GM13977 (cell line): ENCODE measurements around the gene P4HB.
"Not testable (repeated sequence)": the region's sequence is repeated elsewhere in the genome, so short reads cannot be mapped to it uniquely, and the experiment has no call there.

Experiments used
- DNase-seq: peaks from one replicate; pipeline ENCODE4 v3.0.0; 2012; ENCODE audit warnings: low spot score
- CTCF ChIP-seq: IDR thresholded peaks from 2 replicates; pipeline ENCODE4 v1.5.1; 2012; ENCODE audit warnings: mild to moderate bottlenecking, control low read depth; ENCODE audit not compliant: insufficient read depth; ENCODE audit errors: extremely low read depth, missing control alignments
- in situ Hi-C: fragments of 300-500 bp; cut with MboI; formaldehyde crosslinking; loops from one replicate; pipeline ENCODE4 v1.12.0; 2022; ENCODE audit warnings: low sequenced_read_pairs, low pct_unique_long_range_greater_than_20kb, mixed read lengths, inconsistent platforms; ENCODE audit not compliant: unreplicated experiment

The P4HB gene

GRCh38 chr17:81841866-81842265 is 18.5 kb downstream of the P4HB start:
- in situ Hi-C loops: no loop called here
- DNase-seq: no peak
- TF ChIP-seq CTCF: no peak

GRCh38 chr17:81840826-81841778 is 19.2 kb downstream of the P4HB start:
- no peak for DNase-seq
- in situ Hi-C loops: no loop called here
- no peak for TF ChIP-seq CTCF

GRCh38 chr17:81840059-81840458 is 20.3 kb downstream of the P4HB start:
- DNase-seq, in situ Hi-C loops: not testable (repeated sequence)

- no peak for TF ChIP-seq CTCF
- in situ Hi-C loops: no loop called here
Measured at GRCh38 chr17:81839301-81839700, 21.0 kb downstream of the P4HB start.

GRCh38 chr17:81838753-81839255 is 21.5 kb downstream of the P4HB start:
- no peak for TF ChIP-seq CTCF
- no peak for DNase-seq
- in situ Hi-C loops: no loop called here

More at GRCh38 chr17:81839301-81839700, 21.0 kb downstream of the P4HB start:
- no peak for DNase-seq

- in situ Hi-C loops: no loop called here
- no peak for DNase-seq
- no peak for TF ChIP-seq CTCF
Measured at GRCh38 chr17:81837641-81838040, 22.7 kb downstream of the P4HB start.

GRCh38 chr17:81834831-81835267 is 25.5 kb downstream of the P4HB start, which contains the start of gene PPP1R27:
Gene PPP1R27, minus strand, starts transcription at chr17:81835050. Its CDS starts 97 bp downstream, at chr17:81834953.
- in situ Hi-C loops: no loop called here
- no peak for DNase-seq
- TF ChIP-seq CTCF: no peak
